ENCODE data around the gene PRM3. TPM values are rescaled to one million over a fixed set of nuclear protein-coding genes. Genes with fewer than 3 reads are reported as not detected.

Gene PRM3
- polyA plus RNA-seq, 1 donor (not counting 4 experiments of a cell fraction or from before 2014, with no cell fraction given): not detected

GRCh38 chr16:11312718-11313492, 39.5 kb upstream of the PRM3 start:
- dilution Hi-C loops (cut with MboI; ENCODE audit: extremely low pct_ligation_motif_present, low sequenced_read_pairs): no loop called here
- FAIRE-seq: no peak

GRCh38 chr16:11310997-11311561, 37.6 kb upstream of the PRM3 start:
- no peak for TF ChIP-seq EZH2 (IDR thresholded peaks at IDR 0.05; ENCODE audit: low read length)
- no peak for TF ChIP-seq CTCF (optimal IDR thresholded peaks at IDR 0.05 in 1 of 3, IDR thresholded peaks at IDR 0.05 in 1 of 3, conservative IDR thresholded peaks at IDR 0.05 in 1 of 3; ENCODE audit: extremely low read depth in 1 of 3, insufficient read depth in 2 of 3, low read length in 3 of 3)
- Histone ChIP-seq H3K9me3 (ENCODE audit: control insufficient read depth, low read depth, low read length) (no peaks in the 10 kb centered on the region), H4K20me1 (ENCODE audit: control insufficient read depth, extremely low read depth, insufficient read depth, low read length) (no peaks in the 10 kb centered on the region), H3K27ac (ENCODE audit: control insufficient read depth, insufficient read depth, low read length) (no peak overlapping the region), H3K9me1 (ENCODE audit: control insufficient read depth, extremely low read depth, insufficient read depth, low read length) (no peaks in the 10 kb centered on the region), H3K4me2 (ENCODE audit: control insufficient read depth, extremely low read depth, insufficient read depth, low read depth, low read length) (no peak overlapping the region), H3K4me1 (ENCODE audit: control insufficient read depth, extremely low read depth, insufficient read depth, low read length) (peaks cover 8% of the 10 kb centered on the region), H3K36me3 (ENCODE audit: control insufficient read depth in 2 of 2, extremely low read depth in 1 of 2, insufficient read depth in 2 of 2, low read length in 2 of 2) (no peaks in the 10 kb centered on the region), H3K4me3 (ENCODE audit: control insufficient read depth in 2 of 3, extremely low read depth in 1 of 3, insufficient read depth in 2 of 3, low read depth in 1 of 3, low read length in 3 of 3) (no peak overlapping the region), H3K9ac (ENCODE audit: control insufficient read depth, extremely low read depth, insufficient read depth, low read length) (no peak overlapping the region), H3K79me2 (ENCODE audit: control insufficient read depth, insufficient read depth, low read length) (no peaks in the 10 kb centered on the region), H2AFZ (ENCODE audit: control insufficient read depth, low read length) (no peak overlapping the region), H3K27me3 (ENCODE audit: control insufficient read depth, extremely low read depth, insufficient read depth, low read length) (no peaks in the 10 kb centered on the region)
- DNase-seq (ENCODE audit: low read depth, low spot score) (no peak), FAIRE-seq (no peak)
- dilution Hi-C loops (cut with MboI; ENCODE audit: extremely low pct_ligation_motif_present, low sequenced_read_pairs): no loop called here

More at GRCh38 chr16:11312718-11313492, 39.5 kb upstream of the PRM3 start:
- Histone ChIP-seq H3K4me2 (ENCODE audit: control insufficient read depth, extremely low read depth, insufficient read depth, low read depth, low read length) (peak overlapping the region; percentile 42), H3K79me2 (ENCODE audit: control insufficient read depth, insufficient read depth, low read length) (no peaks in the 10 kb centered on the region), H3K27ac (ENCODE audit: control insufficient read depth, insufficient read depth, low read length) (no peak overlapping the region), H3K36me3 (ENCODE audit: control insufficient read depth in 2 of 2, extremely low read depth in 1 of 2, insufficient read depth in 2 of 2, low read length in 2 of 2) (no peaks in the 10 kb centered on the region), H3K9me3 (ENCODE audit: control insufficient read depth, low read depth, low read length) (no peaks in the 10 kb centered on the region), H3K4me3 (ENCODE audit: control insufficient read depth in 2 of 3, extremely low read depth in 1 of 3, insufficient read depth in 2 of 3, low read depth in 1 of 3, low read length in 3 of 3) (peak overlapping the region in 1 of 3 experiments; percentile 44), H3K4me1 (ENCODE audit: control insufficient read depth, extremely low read depth, insufficient read depth, low read length) (peaks cover 8% of the 10 kb centered on the region), H4K20me1 (ENCODE audit: control insufficient read depth, extremely low read depth, insufficient read depth, low read length) (no peaks in the 10 kb centered on the region), H3K27me3 (ENCODE audit: control insufficient read depth, extremely low read depth, insufficient read depth, low read length) (no peaks in the 10 kb centered on the region), H3K9ac (ENCODE audit: control insufficient read depth, extremely low read depth, insufficient read depth, low read length) (no peak overlapping the region), H3K9me1 (ENCODE audit: control insufficient read depth, extremely low read depth, insufficient read depth, low read length) (no peaks in the 10 kb centered on the region), H2AFZ (ENCODE audit: control insufficient read depth, low read length) (peak overlapping the region; percentile 57)
- TF ChIP-seq CTCF (optimal IDR thresholded peaks at IDR 0.05 in 1 of 3, IDR thresholded peaks at IDR 0.05 in 1 of 3, conservative IDR thresholded peaks at IDR 0.05 in 1 of 3; ENCODE audit: extremely low read depth in 1 of 3, insufficient read depth in 2 of 3, low read length in 3 of 3) (no peak), EZH2 (IDR thresholded peaks at IDR 0.05; ENCODE audit: low read length) (no peak)
- DNase-seq (ENCODE audit: low read depth, low spot score): no peak

Data from keratinocyte (primary cell).